ENCODE measurements around the gene EYA2. TPM values are rescaled to one million over a fixed set of nuclear protein-coding genes. Genes with fewer than 3 reads are reported as not detected.

EYA2 gene
- total and polyA plus RNA-seq, 9 donors = 1.5 to 8.6 (median 3.2) TPM

DNA sequence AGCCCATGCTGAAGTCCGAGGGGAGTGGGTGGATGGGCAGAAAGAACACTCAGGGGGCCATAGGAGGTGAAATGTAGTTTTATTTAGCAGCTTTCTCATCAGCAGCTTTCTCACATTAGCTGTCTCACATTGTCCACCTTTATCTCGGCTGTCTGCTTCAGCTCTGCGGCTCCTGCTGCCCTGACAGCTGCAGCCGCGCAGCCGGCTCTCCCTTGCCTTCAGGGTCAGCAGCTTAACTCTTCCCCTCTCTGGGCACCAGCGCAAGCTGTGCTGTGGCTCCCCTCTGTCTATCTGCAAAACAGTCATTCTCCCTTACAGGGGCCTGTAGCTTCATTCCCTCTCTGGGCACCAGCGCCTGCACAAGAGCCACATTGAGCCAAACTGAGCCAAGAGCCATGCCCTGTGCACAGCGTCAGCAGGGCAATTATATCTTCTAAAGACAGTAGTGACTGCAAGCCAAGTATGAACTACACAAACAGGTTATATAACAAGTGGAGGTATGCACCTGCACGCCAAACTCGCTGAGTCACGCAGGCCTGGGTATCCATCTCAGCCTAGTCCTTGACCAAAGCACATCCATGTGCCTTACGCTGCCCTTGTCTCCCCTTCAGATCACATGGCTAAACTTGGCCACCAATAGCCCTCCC is 198.8 kb downstream of the EYA2 start:
- H3K27ac ChIP-seq (ENCODE audit: low read length) = no peak overlapping the region
- 59% methylated on average over 11 of the region's 13 CpGs for WGBS (ENCODE audit: insufficient coverage)
- H3K27me3 ChIP-seq (ENCODE audit: control insufficient read depth, insufficient read depth, low read length) = peaks cover 2% of the 10 kb centered on the region
- DNase-seq = no peak
- no peak overlapping the region for H3K4me3 ChIP-seq (ENCODE audit: low read length)
- peaks cover 8% of the 10 kb centered on the region for H3K4me1 ChIP-seq (ENCODE audit: control insufficient read depth, insufficient read depth, low read length)
- no peaks in the 10 kb centered on the region for H3K9me3 ChIP-seq (replicated peaks; ENCODE audit: control insufficient read depth, low read depth, low read length)
- no peaks in the 10 kb centered on the region for H3K36me3 ChIP-seq (ENCODE audit: control insufficient read depth, insufficient read depth, low read length)

- no peaks in the 10 kb centered on the region for H3K27me3 ChIP-seq (ENCODE audit: control insufficient read depth, insufficient read depth, low read length)
- no peak overlapping the region for H3K27ac ChIP-seq (ENCODE audit: low read length)
- no peak for DNase-seq
- no peak overlapping the region for H3K4me3 ChIP-seq (ENCODE audit: low read length)
- WGBS (ENCODE audit: insufficient coverage) = no CpG with 5 or more reads among the region's 1 CpG
- no peaks in the 10 kb centered on the region for H3K9me3 ChIP-seq (replicated peaks; ENCODE audit: control insufficient read depth, low read depth, low read length)
- no peaks in the 10 kb centered on the region for H3K36me3 ChIP-seq (ENCODE audit: control insufficient read depth, insufficient read depth, low read length)
- peaks cover 20% of the 10 kb centered on the region for H3K4me1 ChIP-seq (ENCODE audit: control insufficient read depth, insufficient read depth, low read length)
Observed at GRCh38 chr20:47095690-47096089, 201.0 kb downstream of the EYA2 start.

DNA sequence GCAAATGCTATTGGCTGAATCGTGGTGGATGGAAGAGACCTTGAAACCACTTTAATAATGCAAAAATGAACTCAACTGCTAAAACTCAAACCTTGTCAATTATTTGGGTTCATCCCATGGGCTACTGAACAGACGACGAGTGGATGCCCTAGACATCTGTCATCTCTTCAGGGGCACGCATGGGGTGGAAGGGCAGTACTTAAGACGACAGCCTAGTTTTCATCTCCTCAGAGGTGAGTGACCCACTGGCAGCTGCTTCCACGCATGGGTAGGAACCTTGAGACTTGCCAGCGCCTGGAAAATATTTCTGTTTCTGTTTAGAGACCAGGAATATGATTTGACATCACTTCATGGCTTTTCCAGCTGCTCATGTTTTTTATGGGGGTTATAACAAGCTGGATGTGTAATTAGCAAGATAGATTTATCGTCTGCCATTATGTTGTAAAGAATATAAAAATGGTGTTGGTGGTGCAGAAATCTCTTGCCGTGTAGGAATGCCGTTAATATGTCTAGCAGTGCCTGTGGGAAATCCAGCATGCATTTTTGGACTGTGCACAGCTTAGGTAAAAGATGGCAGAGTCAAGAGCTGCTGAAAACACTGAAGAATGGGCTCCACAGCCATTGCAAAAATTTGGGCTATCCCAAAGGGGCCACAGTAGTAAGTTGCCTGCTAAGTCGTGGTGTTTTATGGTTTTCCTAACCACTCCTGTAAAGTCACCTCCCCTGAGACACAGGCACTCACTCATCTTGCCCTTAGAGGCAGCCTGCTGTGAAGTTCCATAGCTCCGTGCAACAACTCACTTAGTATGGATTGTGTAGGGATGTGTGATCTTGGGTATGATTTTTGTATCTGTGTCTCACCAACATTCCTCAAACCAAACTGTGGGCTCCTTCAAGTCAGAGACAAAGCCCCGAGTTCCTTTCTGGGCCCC is 203.3 kb downstream of the EYA2 start:
- DNase-seq = peak; percentile 68
- Histone ChIP-seq H3K27ac (ENCODE audit: low read length) (peak overlapping the region; percentile 62), H3K36me3 (ENCODE audit: control insufficient read depth, insufficient read depth, low read length) (no peaks in the 10 kb centered on the region), H3K4me3 (ENCODE audit: low read length) (no peak overlapping the region), H3K27me3 (ENCODE audit: control insufficient read depth, insufficient read depth, low read length) (no peaks in the 10 kb centered on the region), H3K4me1 (ENCODE audit: control insufficient read depth, insufficient read depth, low read length) (peaks cover 22% of the 10 kb centered on the region), H3K9me3 (replicated peaks; ENCODE audit: control insufficient read depth, low read depth, low read length) (no peaks in the 10 kb centered on the region)
- WGBS (ENCODE audit: insufficient coverage) = 37% methylated on average over 9 of the region's 13 CpGs

DNA sequence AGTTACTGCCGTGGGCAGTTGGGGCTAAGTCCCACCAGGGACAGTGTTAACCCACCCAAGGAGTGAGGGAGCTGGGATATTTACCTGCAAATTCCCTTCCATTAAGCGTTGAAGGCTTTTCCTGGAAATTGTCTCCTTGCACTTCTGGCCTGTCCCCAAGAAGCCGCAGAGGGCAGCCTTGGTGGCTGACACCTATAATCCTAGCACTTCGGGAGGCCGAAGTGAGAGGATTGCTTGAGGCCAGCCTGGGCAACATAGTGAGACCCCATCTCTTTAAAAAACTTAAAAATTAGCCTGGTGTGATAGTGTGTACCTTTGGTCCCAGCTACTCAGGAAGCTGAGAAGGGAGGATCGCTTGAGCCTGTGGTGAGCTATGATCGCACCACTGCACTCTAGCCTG is 204.4 kb downstream of the EYA2 start:
- WGBS (ENCODE audit: insufficient coverage) = 79% methylated on average over 2 of the region's 7 CpGs
- no peaks in the 10 kb centered on the region for H3K27me3 ChIP-seq (ENCODE audit: control insufficient read depth, insufficient read depth, low read length)
- no peak for DNase-seq
- H3K4me1 ChIP-seq (ENCODE audit: control insufficient read depth, insufficient read depth, low read length) = peaks cover 17% of the 10 kb centered on the region
- H3K4me3 ChIP-seq (ENCODE audit: low read length) = no peak overlapping the region
- no peaks in the 10 kb centered on the region for H3K9me3 ChIP-seq (replicated peaks; ENCODE audit: control insufficient read depth, low read depth, low read length)
- H3K27ac ChIP-seq (ENCODE audit: low read length) = no peak overlapping the region
- no peaks in the 10 kb centered on the region for H3K36me3 ChIP-seq (ENCODE audit: control insufficient read depth, insufficient read depth, low read length)

DNA sequence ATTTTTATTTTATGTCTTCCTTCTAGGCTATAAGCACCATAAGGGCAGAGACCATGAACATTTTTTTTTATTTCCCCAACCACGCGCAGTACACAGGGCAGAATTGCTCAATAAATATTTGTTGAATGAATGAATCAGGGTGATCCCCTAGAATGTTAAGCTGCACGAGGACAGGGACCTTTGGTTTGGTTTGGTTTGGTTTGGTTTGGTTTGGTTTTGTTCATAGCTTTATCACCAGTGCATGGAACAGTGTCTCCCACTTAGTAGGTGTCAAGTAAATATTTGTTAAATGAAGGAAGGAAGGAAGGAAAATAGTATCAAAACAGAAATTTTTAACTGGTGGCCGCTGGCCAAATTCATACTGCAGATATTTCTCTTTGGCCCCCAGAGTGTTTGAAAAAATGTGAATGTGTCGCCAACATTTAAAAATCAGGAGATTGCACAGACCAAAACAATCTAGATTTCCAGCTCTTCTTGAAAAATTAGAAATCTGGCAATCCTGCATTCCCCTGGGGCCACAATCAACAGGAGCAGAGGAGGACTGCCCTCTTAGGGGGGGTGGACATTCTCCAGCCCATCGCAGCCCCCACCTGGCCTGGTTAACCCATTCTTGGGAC is 205.3 kb downstream of the EYA2 start:
- H3K36me3 ChIP-seq (ENCODE audit: control insufficient read depth, insufficient read depth, low read length) = no peaks in the 10 kb centered on the region
- H3K27ac ChIP-seq (ENCODE audit: low read length) = no peak overlapping the region
- H3K4me1 ChIP-seq (ENCODE audit: control insufficient read depth, insufficient read depth, low read length) = peaks cover 17% of the 10 kb centered on the region
- peak; percentile 79 for DNase-seq
- 0% methylated on average over 2 of the region's 6 CpGs for WGBS (ENCODE audit: insufficient coverage)
- no peak overlapping the region for H3K4me3 ChIP-seq (ENCODE audit: low read length)
- H3K9me3 ChIP-seq (replicated peaks; ENCODE audit: control insufficient read depth, low read depth, low read length) = no peaks in the 10 kb centered on the region
- H3K27me3 ChIP-seq (ENCODE audit: control insufficient read depth, insufficient read depth, low read length) = no peaks in the 10 kb centered on the region

DNA sequence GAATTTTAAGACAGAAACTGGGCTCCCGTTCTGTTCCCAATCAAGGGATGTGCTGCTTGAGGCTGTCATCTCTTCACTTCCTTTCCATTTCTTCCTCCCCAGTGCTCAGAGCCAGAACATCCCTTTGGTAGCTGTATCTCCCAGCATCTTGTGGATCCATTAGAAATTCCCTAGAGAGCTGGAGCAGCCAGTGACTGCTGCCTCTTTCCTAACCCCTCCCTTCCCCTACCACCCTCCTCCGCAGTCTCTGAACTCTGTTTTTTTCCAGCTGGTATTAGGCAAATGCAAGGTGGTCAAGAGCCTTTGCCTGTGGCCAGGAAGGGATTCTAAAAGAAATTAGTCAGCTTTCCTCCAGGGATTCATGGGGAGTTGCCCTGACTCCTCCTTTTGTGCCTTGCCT is 208.0 kb downstream of the EYA2 start:
- Histone ChIP-seq H3K27me3 (ENCODE audit: control insufficient read depth, insufficient read depth, low read length) (no peaks in the 10 kb centered on the region), H3K9me3 (replicated peaks; ENCODE audit: control insufficient read depth, low read depth, low read length) (no peaks in the 10 kb centered on the region), H3K4me1 (ENCODE audit: control insufficient read depth, insufficient read depth, low read length) (peaks cover 17% of the 10 kb centered on the region), H3K36me3 (ENCODE audit: control insufficient read depth, insufficient read depth, low read length) (no peaks in the 10 kb centered on the region), H3K4me3 (ENCODE audit: low read length) (no peak overlapping the region), H3K27ac (ENCODE audit: low read length) (no peak overlapping the region)
- DNase-seq = peak; percentile 75
- WGBS (ENCODE audit: insufficient coverage) = 20% methylated on average over 1 of the region's 2 CpGs

DNA sequence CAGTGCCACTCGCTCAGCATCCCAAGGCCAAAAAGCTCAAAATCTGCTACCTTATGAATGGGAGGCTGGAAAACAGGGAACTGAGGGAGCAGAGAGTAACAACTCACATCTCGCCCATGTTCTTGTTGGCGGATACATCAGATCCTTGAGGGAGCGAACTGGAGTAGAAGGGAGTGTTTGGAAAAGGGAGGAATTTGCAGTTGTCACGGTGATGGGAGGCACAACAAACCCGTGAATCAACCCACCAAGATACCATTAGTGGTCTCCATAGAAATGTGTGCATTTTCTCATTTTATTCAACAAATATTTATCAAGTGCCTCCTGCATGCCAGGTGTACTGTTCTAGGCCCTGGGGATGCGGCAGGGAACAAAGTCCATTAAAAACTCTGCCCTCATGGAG is 212.1 kb downstream of the EYA2 start:
- H3K27ac ChIP-seq (ENCODE audit: low read length) = no peak overlapping the region
- peak; percentile 49 for DNase-seq
- no peaks in the 10 kb centered on the region for H3K27me3 ChIP-seq (ENCODE audit: control insufficient read depth, insufficient read depth, low read length)
- peaks cover 13% of the 10 kb centered on the region for H3K9me3 ChIP-seq (replicated peaks; ENCODE audit: control insufficient read depth, low read depth, low read length)
- H3K36me3 ChIP-seq (ENCODE audit: control insufficient read depth, insufficient read depth, low read length) = no peaks in the 10 kb centered on the region
- 52% methylated on average over 2 of the region's 7 CpGs for WGBS (ENCODE audit: insufficient coverage)
- H3K4me3 ChIP-seq (ENCODE audit: low read length) = no peak overlapping the region
- H3K4me1 ChIP-seq (ENCODE audit: control insufficient read depth, insufficient read depth, low read length) = peaks cover 2% of the 10 kb centered on the region

DNA sequence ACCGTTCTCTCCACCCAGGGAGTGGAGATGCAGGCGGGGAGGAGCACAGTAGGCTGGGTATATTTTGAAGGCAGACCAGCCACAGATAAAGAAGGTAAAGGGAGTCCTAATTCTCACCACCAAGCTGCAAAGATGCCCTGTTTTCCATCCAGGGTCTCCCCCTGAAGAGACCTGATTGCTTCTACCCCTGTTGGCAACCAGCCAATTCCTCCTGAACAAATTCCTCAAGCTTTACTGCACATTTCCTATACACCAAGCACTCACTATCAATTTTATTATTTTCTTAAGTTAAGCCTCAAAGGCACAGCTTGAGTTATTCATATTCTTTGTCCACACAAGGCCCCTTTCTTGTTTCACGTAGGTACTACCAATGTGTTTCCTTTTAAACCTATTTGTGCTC is 214.4 kb downstream of the EYA2 start:
- no peaks in the 10 kb centered on the region for H3K27me3 ChIP-seq (ENCODE audit: control insufficient read depth, insufficient read depth, low read length)
- no peaks in the 10 kb centered on the region for H3K36me3 ChIP-seq (ENCODE audit: control insufficient read depth, insufficient read depth, low read length)
- no peak overlapping the region for H3K4me3 ChIP-seq (ENCODE audit: low read length)
- no peak for DNase-seq
- WGBS (ENCODE audit: insufficient coverage) = no CpG with 5 or more reads among the region's 3 CpGs
- peaks cover 13% of the 10 kb centered on the region for H3K9me3 ChIP-seq (replicated peaks; ENCODE audit: control insufficient read depth, low read depth, low read length)
- no peak overlapping the region for H3K27ac ChIP-seq (ENCODE audit: low read length)
- no peaks in the 10 kb centered on the region for H3K4me1 ChIP-seq (ENCODE audit: control insufficient read depth, insufficient read depth, low read length)

DNA sequence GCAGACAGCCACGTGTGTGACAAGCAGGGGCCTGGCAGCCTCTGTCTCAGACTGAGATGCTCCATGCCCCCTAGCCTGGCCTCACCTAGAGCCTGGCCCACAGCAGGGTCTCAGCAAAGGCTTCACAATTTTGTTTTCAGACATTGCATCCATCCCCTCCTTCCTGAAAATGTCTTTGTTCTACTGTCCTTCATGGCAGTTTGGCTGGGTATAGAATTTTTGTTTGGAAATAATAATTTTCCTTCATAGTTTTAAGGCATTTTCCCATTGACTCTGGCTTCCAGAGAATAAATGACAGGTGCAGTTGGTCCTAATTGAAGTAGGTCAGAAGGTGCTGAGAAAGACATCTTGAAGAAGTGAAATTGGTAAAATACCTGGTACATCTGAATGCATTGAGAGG is 216.2 kb downstream of the EYA2 start:
- H3K27me3 ChIP-seq (ENCODE audit: control insufficient read depth, insufficient read depth, low read length) = peaks cover 2% of the 10 kb centered on the region
- H3K9me3 ChIP-seq (replicated peaks; ENCODE audit: control insufficient read depth, low read depth, low read length) = peaks cover 13% of the 10 kb centered on the region
- no peak overlapping the region for H3K27ac ChIP-seq (ENCODE audit: low read length)
- H3K4me1 ChIP-seq (ENCODE audit: control insufficient read depth, insufficient read depth, low read length) = no peaks in the 10 kb centered on the region
- no peak overlapping the region for H3K4me3 ChIP-seq (ENCODE audit: low read length)
- 60% methylated on average over 1 of the region's 1 CpG for WGBS (ENCODE audit: insufficient coverage)
- no peaks in the 10 kb centered on the region for H3K36me3 ChIP-seq (ENCODE audit: control insufficient read depth, insufficient read depth, low read length)
- no peak for DNase-seq

DNA sequence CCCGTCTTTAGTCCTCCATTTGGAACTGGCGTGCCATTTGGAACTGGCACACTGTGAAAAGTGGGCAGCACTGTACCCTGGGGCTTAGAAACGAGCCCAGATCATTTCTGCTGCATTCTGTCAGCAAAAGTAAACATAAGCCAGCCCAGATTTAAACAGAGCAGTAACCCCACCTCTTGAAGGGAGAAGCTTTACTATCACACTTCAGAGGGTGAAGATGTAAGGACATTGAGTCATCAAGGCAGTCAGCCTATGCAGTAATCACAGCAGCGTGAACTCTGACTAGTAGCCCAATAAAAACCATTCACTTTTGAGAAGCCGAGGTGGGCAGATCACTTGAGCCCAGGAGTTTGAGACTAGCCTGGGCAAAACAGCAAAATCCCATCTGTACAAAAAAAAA is 216.9 kb downstream of the EYA2 start:
- H3K4me3 ChIP-seq (ENCODE audit: low read length) = no peak overlapping the region
- H3K36me3 ChIP-seq (ENCODE audit: control insufficient read depth, insufficient read depth, low read length) = no peaks in the 10 kb centered on the region
- H3K9me3 ChIP-seq (replicated peaks; ENCODE audit: control insufficient read depth, low read depth, low read length) = peaks cover 13% of the 10 kb centered on the region
- DNase-seq = no peak
- 84% methylated on average over 2 of the region's 5 CpGs for WGBS (ENCODE audit: insufficient coverage)
- H3K4me1 ChIP-seq (ENCODE audit: control insufficient read depth, insufficient read depth, low read length) = no peaks in the 10 kb centered on the region
- no peak overlapping the region for H3K27ac ChIP-seq (ENCODE audit: low read length)
- peaks cover 2% of the 10 kb centered on the region for H3K27me3 ChIP-seq (ENCODE audit: control insufficient read depth, insufficient read depth, low read length)

All from muscle of leg (tissue), 11 donors.